ENCODE measurements around the gene AJM1. TPM values are rescaled to one million over a fixed set of nuclear protein-coding genes. Genes with fewer than 3 reads are reported as not detected.

AJM1 gene
- total RNA-seq, 1 donor from 2014 or later, result 3.3 TPM

- Histone ChIP-seq H2AFZ (ENCODE audit: low read depth, low read length) (no peak overlapping the region), H3K9ac (ENCODE audit: low read length) (no peak overlapping the region), H4K20me1 (ENCODE audit: insufficient read depth, low read length) (peaks cover 58% of the 10 kb centered on the region), H3K9me3 (ENCODE audit: insufficient read depth, low read depth, low read length) (no peaks in the 10 kb centered on the region), H3K27me3 (ENCODE audit: insufficient read depth, low read length) (no peaks in the 10 kb centered on the region), H3K36me3 (ENCODE audit: insufficient read depth, low read length) (peaks cover 4% of the 10 kb centered on the region), H3K27ac (ENCODE audit: low read depth, low read length) (no peak overlapping the region), H3K4me3 (ENCODE audit: insufficient read depth, low read depth, low read length) (no peak overlapping the region), H3K4me1 (ENCODE audit: insufficient read depth, low read length) (peaks cover 13% of the 10 kb centered on the region), H3K79me2 (ENCODE audit: insufficient read depth, low read length) (peaks cover 27% of the 10 kb centered on the region), H3K4me2 (ENCODE audit: low read length) (no peak overlapping the region)
- no peak overlapping the region for H3K4me3 Mint-ChIP-seq (ENCODE audit: unreplicated experiment)
- no peak for TF ChIP-seq EZH2 (IDR thresholded peaks at IDR 0.05; ENCODE audit: insufficient read depth, low read length)
- TF ChIP-seq, protein P1, sequence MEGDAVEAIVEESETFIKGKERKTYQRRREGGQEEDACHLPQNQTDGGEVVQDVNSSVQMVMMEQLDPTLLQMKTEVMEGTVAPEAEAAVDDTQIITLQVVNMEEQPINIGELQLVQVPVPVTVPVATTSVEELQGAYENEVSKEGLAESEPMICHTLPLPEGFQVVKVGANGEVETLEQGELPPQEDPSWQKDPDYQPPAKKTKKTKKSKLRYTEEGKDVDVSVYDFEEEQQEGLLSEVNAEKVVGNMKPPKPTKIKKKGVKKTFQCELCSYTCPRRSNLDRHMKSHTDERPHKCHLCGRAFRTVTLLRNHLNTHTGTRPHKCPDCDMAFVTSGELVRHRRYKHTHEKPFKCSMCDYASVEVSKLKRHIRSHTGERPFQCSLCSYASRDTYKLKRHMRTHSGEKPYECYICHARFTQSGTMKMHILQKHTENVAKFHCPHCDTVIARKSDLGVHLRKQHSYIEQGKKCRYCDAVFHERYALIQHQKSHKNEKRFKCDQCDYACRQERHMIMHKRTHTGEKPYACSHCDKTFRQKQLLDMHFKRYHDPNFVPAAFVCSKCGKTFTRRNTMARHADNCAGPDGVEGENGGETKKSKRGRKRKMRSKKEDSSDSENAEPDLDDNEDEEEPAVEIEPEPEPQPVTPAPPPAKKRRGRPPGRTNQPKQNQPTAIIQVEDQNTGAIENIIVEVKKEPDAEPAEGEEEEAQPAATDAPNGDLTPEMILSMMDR (IDR thresholded peaks at IDR 0.05; ENCODE audit: insufficient read depth, low read depth, low read length), result no peak
- no peaks in the 10 kb centered on the region for H3K27me3 Mint-ChIP-seq (ENCODE audit: low read depth, unreplicated experiment)
- FAIRE-seq (no peak), DNase-seq (ENCODE audit: low read depth) (no peak)
- peaks cover 6% of the 10 kb centered on the region for H3K4me1 Mint-ChIP-seq (ENCODE audit: low read depth, unreplicated experiment)
- H3K27ac Mint-ChIP-seq (ENCODE audit: unreplicated experiment), result peak overlapping the region; percentile 41
- no peaks in the 10 kb centered on the region for H3K9me3 Mint-ChIP-seq (ENCODE audit: unreplicated experiment)
- H3K36me3 Mint-ChIP-seq (ENCODE audit: low read depth, unreplicated experiment), result peaks cover 1% of the 10 kb centered on the region
These were observed 18.9 kb downstream of the AJM1 start for GRCh38 chr9:136860933-136861873.

DNA sequence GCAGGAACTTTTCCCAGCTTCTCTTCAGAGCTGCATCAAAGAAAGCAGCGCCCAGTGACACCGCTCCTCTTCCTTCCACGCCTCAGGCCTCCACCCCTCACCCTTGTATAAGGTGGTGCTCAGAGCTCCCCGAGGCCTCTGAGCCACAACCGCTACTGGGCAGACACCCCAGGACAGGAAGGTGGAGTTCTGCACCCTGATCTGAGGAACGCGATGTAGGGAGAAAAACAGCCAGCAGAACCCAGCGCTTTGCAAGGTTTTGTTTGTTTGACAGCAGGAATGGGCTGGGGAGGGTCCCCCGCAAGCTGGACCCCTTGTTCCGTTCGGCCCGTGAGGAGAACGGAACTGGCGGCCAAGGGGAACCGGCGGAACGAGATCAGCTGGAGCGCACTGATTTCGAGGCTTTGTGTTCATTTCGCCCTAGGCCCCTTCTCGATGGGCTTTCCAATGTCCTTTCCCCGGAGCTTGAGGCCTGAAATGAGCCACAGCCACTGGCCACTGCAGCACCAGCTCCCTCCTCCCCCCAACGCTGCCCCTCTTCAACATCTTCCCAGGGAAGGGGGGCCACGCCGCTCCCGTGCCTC, 19.7 kb downstream of the AJM1 start:
- H3K4me3 Mint-ChIP-seq (ENCODE audit: unreplicated experiment), result no peak overlapping the region

More for the DNA sequence above, 19.7 kb downstream of the AJM1 start:
- H3K27me3 Mint-ChIP-seq (ENCODE audit: low read depth, unreplicated experiment), result no peaks in the 10 kb centered on the region
- DNase-seq (ENCODE audit: low read depth) (no peak), FAIRE-seq (no peak)
- H3K9me3 ChIP-seq (ENCODE audit: insufficient read depth, low read depth, low read length), result no peaks in the 10 kb centered on the region
- H3K27ac Mint-ChIP-seq (ENCODE audit: unreplicated experiment), result no peak overlapping the region
- no peak overlapping the region for H3K4me2 ChIP-seq (ENCODE audit: low read length)
- peaks cover 4% of the 10 kb centered on the region for H3K36me3 ChIP-seq (ENCODE audit: insufficient read depth, low read length)
- H3K4me3 ChIP-seq (ENCODE audit: insufficient read depth, low read depth, low read length), result no peak overlapping the region
- H3K27ac ChIP-seq (ENCODE audit: low read depth, low read length), result no peak overlapping the region
- TF ChIP-seq EZH2 (IDR thresholded peaks at IDR 0.05; ENCODE audit: insufficient read depth, low read length), result no peak
- TF ChIP-seq, protein P1 (IDR thresholded peaks at IDR 0.05; ENCODE audit: insufficient read depth, low read depth, low read length), result no peak
- H3K36me3 Mint-ChIP-seq (ENCODE audit: low read depth, unreplicated experiment), result peaks cover 1% of the 10 kb centered on the region
- H3K9me3 Mint-ChIP-seq (ENCODE audit: unreplicated experiment), result no peaks in the 10 kb centered on the region
- H3K4me1 ChIP-seq (ENCODE audit: insufficient read depth, low read length), result peaks cover 13% of the 10 kb centered on the region
- H3K4me1 Mint-ChIP-seq (ENCODE audit: low read depth, unreplicated experiment), result peaks cover 6% of the 10 kb centered on the region
- H4K20me1 ChIP-seq (ENCODE audit: insufficient read depth, low read length), result peaks cover 58% of the 10 kb centered on the region
- H3K27me3 ChIP-seq (ENCODE audit: insufficient read depth, low read length), result no peaks in the 10 kb centered on the region
- no peak overlapping the region for H3K9ac ChIP-seq (ENCODE audit: low read length)
- H2AFZ ChIP-seq (ENCODE audit: low read depth, low read length), result no peak overlapping the region
- H3K79me2 ChIP-seq (ENCODE audit: insufficient read depth, low read length), result peaks cover 27% of the 10 kb centered on the region

Measured in astrocyte (in vitro differentiated cells and primary cell).